ENCODE results near the gene PRPF8. TPM values are rescaled to one million over a fixed set of nuclear protein-coding genes. Genes with fewer than 3 reads are reported as not detected.

The PRPF8 gene
- total and polyA plus RNA-seq, 4 donors = 50.2 to 110 (median 82.3) TPM

DNA sequence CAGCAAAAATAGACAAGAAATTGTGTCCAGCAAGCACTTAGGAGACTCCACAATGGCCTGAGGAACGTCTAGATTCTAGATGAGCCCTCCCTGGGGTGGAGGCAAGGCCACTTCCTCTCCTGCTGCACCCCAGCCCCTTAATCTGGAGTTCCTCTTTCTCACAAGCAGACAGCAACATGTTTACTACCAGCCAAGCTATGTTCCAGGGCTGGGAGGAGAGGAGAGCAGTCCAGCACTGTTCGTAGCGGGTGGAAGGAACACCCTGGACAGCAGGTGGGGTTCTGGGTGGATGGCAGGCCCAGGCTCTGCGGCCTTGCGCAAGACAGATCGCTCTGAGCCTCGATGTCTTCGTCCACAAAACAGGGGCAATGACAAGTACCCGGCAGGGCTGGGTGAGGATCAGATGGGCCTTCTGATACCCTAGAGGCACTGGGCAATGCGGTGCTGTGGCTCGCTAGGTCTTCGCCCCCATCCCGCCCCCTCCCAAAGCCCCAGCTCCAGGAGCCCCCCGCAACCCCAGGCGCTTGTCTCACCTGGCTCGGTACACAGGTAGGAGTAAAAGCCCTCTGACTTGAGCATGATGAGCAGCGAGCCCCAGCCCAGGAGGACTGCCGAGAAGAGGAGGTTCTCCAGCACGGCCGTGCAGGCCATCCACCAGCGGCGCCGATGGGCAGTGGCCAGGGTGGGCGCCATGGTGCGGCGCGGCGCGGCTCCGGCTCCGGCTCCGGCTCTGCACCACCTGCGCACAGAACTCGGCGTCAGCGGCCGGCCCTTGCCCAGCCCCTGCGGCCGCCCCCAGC lies 57.3 kb downstream of the PRPF8 start:
- WGBS = 23% methylated on average over 39 of the region's 39 CpGs
- DNase-seq (ENCODE audit: low spot score) = no peak
- H3K9me3 ChIP-seq (ENCODE audit: control insufficient read depth in 4 of 4, low read length in 3 of 4) = no peaks in the 10 kb centered on the region
- H3K4me1 ChIP-seq (ENCODE audit: control insufficient read depth in 4 of 4, insufficient read depth in 4 of 4, low read length in 3 of 4) = peaks cover 9 to 32% (median 20%) of the 10 kb centered on the region in 4 donors
- no peaks in the 10 kb centered on the region for H3K27me3 ChIP-seq (ENCODE audit: control insufficient read depth in 4 of 4, insufficient read depth in 4 of 4, low read length in 3 of 4)
- H3K36me3 ChIP-seq (ENCODE audit: control insufficient read depth in 4 of 4, insufficient read depth in 3 of 4, low read depth in 1 of 4, low read length in 3 of 4) = no peaks in the 10 kb centered on the region
- TF ChIP-seq HNF4G (IDR thresholded peaks at IDR 0.05) = no peak
- H3K27ac ChIP-seq (ENCODE audit: low read depth in 1 of 2, low read length in 2 of 2) = peak overlapping the region; percentile 71 to 88
- H3K9ac ChIP-seq (ENCODE audit: low read depth in 1 of 2, low read length in 2 of 2) = peak overlapping the region in 1 of 2 donors; percentile 60
- peak overlapping the region in 2 of 3 donors; percentile 70 to 74 for H3K4me3 ChIP-seq (ENCODE audit: low read depth in 1 of 3, low read length in 3 of 3)

DNA sequence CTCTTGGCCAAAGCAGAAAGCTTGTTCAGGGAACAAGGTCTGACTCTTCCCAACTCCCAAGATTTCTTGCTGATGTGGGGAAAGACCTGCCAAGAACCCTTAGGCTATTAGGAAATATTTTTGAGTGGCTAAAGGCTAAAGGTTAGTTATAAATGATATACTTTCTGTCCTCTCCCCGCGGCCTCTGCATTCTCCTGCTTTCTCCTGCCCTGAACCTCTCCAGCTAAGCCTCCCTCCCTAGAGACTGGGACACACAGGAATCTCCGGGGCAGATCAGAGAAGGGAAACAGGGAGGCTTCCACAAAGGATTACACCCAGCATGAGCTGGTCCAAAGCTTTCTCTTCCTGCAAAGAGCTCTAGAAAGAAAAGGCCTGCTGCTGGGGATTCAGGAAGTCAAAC lies 58.3 kb downstream of the PRPF8 start:
- Histone ChIP-seq H3K4me1 (ENCODE audit: control insufficient read depth in 4 of 4, insufficient read depth in 4 of 4, low read length in 3 of 4) (peaks cover 9 to 32% (median 21%) of the 10 kb centered on the region in 4 donors), H3K9me3 (ENCODE audit: control insufficient read depth in 4 of 4, low read length in 3 of 4) (no peaks in the 10 kb centered on the region), H3K27me3 (ENCODE audit: control insufficient read depth in 4 of 4, insufficient read depth in 4 of 4, low read length in 3 of 4) (no peaks in the 10 kb centered on the region), H3K4me3 (ENCODE audit: low read depth in 1 of 3, low read length in 3 of 3) (no peak overlapping the region), H3K9ac (ENCODE audit: low read depth in 1 of 2, low read length in 2 of 2) (no peak overlapping the region), H3K27ac (ENCODE audit: low read depth in 1 of 2, low read length in 2 of 2) (no peak overlapping the region), H3K36me3 (ENCODE audit: control insufficient read depth in 4 of 4, insufficient read depth in 3 of 4, low read depth in 1 of 4, low read length in 3 of 4) (no peaks in the 10 kb centered on the region)
- TF ChIP-seq, protein P1, sequence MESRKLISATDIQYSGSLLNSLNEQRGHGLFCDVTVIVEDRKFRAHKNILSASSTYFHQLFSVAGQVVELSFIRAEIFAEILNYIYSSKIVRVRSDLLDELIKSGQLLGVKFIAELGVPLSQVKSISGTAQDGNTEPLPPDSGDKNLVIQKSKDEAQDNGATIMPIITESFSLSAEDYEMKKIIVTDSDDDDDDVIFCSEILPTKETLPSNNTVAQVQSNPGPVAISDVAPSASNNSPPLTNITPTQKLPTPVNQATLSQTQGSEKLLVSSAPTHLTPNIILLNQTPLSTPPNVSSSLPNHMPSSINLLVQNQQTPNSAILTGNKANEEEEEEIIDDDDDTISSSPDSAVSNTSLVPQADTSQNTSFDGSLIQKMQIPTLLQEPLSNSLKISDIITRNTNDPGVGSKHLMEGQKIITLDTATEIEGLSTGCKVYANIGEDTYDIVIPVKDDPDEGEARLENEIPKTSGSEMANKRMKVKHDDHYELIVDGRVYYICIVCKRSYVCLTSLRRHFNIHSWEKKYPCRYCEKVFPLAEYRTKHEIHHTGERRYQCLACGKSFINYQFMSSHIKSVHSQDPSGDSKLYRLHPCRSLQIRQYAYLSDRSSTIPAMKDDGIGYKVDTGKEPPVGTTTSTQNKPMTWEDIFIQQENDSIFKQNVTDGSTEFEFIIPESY (IDR thresholded peaks at IDR 0.05) = no peak
- TF ChIP-seq HNF4G (IDR thresholded peaks at IDR 0.05) = no peak
- TF ChIP-seq, protein P2, sequence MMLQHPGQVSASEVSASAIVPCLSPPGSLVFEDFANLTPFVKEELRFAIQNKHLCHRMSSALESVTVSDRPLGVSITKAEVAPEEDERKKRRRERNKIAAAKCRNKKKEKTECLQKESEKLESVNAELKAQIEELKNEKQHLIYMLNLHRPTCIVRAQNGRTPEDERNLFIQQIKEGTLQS (IDR thresholded peaks at IDR 0.05) = no peak
- TF ChIP-seq SP1 (IDR thresholded peaks at IDR 0.05) = no peak
- TF ChIP-seq NR2F2 (IDR thresholded peaks at IDR 0.05) = no peak
- no peak for TF ChIP-seq YY1 (IDR thresholded peaks at IDR 0.05)
- TF ChIP-seq GABPA (IDR thresholded peaks at IDR 0.05 in 1 of 2, conservative IDR thresholded peaks at IDR 0.05 in 1 of 2) = no peak
- no peak for TF ChIP-seq FOXA1 (IDR thresholded peaks at IDR 0.05)
- TF ChIP-seq RAD21 (IDR thresholded peaks at IDR 0.05) = no peak
- no peak for TF ChIP-seq TAF1 (conservative IDR thresholded peaks at IDR 0.05)
- no peak for TF ChIP-seq JUND (IDR thresholded peaks at IDR 0.05)
- TF ChIP-seq, protein P3, sequence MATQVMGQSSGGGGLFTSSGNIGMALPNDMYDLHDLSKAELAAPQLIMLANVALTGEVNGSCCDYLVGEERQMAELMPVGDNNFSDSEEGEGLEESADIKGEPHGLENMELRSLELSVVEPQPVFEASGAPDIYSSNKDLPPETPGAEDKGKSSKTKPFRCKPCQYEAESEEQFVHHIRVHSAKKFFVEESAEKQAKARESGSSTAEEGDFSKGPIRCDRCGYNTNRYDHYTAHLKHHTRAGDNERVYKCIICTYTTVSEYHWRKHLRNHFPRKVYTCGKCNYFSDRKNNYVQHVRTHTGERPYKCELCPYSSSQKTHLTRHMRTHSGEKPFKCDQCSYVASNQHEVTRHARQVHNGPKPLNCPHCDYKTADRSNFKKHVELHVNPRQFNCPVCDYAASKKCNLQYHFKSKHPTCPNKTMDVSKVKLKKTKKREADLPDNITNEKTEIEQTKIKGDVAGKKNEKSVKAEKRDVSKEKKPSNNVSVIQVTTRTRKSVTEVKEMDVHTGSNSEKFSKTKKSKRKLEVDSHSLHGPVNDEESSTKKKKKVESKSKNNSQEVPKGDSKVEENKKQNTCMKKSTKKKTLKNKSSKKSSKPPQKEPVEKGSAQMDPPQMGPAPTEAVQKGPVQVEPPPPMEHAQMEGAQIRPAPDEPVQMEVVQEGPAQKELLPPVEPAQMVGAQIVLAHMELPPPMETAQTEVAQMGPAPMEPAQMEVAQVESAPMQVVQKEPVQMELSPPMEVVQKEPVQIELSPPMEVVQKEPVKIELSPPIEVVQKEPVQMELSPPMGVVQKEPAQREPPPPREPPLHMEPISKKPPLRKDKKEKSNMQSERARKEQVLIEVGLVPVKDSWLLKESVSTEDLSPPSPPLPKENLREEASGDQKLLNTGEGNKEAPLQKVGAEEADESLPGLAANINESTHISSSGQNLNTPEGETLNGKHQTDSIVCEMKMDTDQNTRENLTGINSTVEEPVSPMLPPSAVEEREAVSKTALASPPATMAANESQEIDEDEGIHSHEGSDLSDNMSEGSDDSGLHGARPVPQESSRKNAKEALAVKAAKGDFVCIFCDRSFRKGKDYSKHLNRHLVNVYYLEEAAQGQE (IDR thresholded peaks at IDR 0.05) = no peak
- TF ChIP-seq, protein P4, sequence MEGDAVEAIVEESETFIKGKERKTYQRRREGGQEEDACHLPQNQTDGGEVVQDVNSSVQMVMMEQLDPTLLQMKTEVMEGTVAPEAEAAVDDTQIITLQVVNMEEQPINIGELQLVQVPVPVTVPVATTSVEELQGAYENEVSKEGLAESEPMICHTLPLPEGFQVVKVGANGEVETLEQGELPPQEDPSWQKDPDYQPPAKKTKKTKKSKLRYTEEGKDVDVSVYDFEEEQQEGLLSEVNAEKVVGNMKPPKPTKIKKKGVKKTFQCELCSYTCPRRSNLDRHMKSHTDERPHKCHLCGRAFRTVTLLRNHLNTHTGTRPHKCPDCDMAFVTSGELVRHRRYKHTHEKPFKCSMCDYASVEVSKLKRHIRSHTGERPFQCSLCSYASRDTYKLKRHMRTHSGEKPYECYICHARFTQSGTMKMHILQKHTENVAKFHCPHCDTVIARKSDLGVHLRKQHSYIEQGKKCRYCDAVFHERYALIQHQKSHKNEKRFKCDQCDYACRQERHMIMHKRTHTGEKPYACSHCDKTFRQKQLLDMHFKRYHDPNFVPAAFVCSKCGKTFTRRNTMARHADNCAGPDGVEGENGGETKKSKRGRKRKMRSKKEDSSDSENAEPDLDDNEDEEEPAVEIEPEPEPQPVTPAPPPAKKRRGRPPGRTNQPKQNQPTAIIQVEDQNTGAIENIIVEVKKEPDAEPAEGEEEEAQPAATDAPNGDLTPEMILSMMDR (IDR thresholded peaks at IDR 0.05; ENCODE audit: low read depth, low read length, missing input control) = no peak
- TF ChIP-seq FOXA2 (IDR thresholded peaks at IDR 0.05) = no peak
- TF ChIP-seq EGR1 (IDR thresholded peaks at IDR 0.05; ENCODE audit: low read depth in 2 of 2) = no peak
- TF ChIP-seq, protein P5, sequence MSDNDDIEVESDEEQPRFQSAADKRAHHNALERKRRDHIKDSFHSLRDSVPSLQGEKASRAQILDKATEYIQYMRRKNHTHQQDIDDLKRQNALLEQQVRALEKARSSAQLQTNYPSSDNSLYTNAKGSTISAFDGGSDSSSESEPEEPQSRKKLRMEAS (IDR thresholded peaks at IDR 0.05) = no peak
- no peak for TF ChIP-seq RXRA (IDR thresholded peaks at IDR 0.05)
- TF ChIP-seq HNF4A (conservative IDR thresholded peaks at IDR 0.05) = no peak
- no peak for DNase-seq (ENCODE audit: low spot score)
- WGBS = 77% methylated on average over 3 of the region's 3 CpGs

Data from liver (tissue), 9 donors.